Upper lobe of left lung (tissue), 4 donors: ENCODE data around the gene TMEM178B.

ENCODE experiments used
- EP300 ChIP-seq, 4 donors: sonication (generic); formaldehyde crosslinking; IDR thresholded peaks; one replicate each; pipeline ENCODE4 v1.5.1; 2017; ENCODE audit warnings: antibody characterized with exemption in 4 of 4, control low read depth in 2 of 4
- POLR2A ChIP-seq, 4 donors: fragments of 450-650 bp; IDR thresholded peaks; one replicate each; pipeline ENCODE4 v1.5.1; 2016 to 2017; ENCODE audit warnings: antibody characterized with exemption in 4 of 4, mild to moderate bottlenecking in 2 of 4
- TF ChIP-seq, protein P1 (sequence below), 6 experiments: fragments of 450-650 bp in 4 of 6; fragments of 200-600 bp in 2 of 6; sonication (generic) in 2 of 6; IDR thresholded peaks; one replicate each; pipeline ENCODE4 v1.5.1; 2016 to 2019; ENCODE audit warnings: antibody characterized with exemption in 6 of 6

DNA sequence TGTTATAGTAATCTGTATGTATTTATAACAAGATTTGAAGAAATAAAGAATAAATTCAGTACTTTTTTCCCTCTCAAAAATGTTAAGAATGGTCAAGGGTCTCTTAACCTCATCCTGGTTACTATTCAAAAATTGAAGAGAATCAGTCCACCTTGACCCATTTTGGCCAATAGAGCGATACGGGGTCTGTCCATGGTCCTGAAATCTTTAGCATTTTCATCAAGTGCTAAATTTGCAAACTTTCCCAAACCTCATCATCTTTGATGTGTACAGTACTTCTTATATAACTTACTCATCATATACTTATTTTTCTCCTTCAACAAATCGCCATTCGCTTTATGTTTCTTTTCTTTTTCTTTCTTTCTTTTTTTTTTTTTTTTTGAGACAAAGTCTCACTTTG, 23.6 kb downstream of the TMEM178B start:
- no peak for TF ChIP-seq POLR2A (IDR thresholded peaks at IDR 0.05)
- TF ChIP-seq, protein P1, sequence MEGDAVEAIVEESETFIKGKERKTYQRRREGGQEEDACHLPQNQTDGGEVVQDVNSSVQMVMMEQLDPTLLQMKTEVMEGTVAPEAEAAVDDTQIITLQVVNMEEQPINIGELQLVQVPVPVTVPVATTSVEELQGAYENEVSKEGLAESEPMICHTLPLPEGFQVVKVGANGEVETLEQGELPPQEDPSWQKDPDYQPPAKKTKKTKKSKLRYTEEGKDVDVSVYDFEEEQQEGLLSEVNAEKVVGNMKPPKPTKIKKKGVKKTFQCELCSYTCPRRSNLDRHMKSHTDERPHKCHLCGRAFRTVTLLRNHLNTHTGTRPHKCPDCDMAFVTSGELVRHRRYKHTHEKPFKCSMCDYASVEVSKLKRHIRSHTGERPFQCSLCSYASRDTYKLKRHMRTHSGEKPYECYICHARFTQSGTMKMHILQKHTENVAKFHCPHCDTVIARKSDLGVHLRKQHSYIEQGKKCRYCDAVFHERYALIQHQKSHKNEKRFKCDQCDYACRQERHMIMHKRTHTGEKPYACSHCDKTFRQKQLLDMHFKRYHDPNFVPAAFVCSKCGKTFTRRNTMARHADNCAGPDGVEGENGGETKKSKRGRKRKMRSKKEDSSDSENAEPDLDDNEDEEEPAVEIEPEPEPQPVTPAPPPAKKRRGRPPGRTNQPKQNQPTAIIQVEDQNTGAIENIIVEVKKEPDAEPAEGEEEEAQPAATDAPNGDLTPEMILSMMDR (IDR thresholded peaks at IDR 0.05), result no peak
- TF ChIP-seq EP300 (IDR thresholded peaks at IDR 0.05), result no peak
